AG09319 (cell line): ENCODE data around the gene NIN.
"Not testable (repeated sequence)": the region's sequence is repeated elsewhere in the genome, so short reads cannot be mapped to it uniquely, and the experiment has no call there.

Experiments
- DNase-seq: peaks from one replicate; pipeline ENCODE4 v3.0.0-alpha.2; 2010; ENCODE audit warnings: low read depth; ENCODE audit errors: extremely low read depth
- TF ChIP-seq, protein P1 (sequence below): IDR thresholded peaks from 2 replicates; pipeline ENCODE4 v1.5.1; 2011; ENCODE audit warnings: low read depth, mild to moderate bottlenecking, inconsistent platforms, low read length, moderate library complexity

NIN gene

DNA sequence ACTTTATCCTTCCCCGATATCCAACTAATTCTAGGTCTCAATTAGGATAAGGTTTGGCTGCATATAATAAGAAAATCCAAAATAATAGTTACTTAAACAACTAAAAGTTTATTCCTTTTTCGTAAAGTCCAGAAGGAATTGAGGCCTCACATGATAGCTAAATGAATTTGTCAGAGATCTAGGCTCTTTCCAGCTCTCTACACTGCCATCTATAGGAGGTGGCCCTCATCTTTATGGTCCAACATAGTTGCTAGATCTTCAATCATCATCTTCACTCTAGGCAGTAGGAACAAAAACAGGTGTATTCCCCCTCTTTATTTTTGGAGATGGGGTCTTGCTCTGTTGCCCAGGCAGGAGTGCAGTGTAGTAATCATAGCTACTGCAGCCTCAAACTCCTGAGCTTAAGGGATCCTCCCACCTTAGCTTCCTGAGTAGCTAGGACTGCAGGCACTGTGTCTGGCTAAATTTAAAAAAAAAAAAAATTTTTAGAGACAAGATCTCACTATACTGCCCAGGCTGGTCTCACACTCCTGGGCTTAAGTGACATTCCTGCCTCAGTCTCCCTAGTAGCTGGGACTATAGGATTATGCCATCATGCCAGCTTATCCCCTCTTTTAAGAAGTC, 116.4 kb downstream of the NIN start:
- TF ChIP-seq, protein P1, sequence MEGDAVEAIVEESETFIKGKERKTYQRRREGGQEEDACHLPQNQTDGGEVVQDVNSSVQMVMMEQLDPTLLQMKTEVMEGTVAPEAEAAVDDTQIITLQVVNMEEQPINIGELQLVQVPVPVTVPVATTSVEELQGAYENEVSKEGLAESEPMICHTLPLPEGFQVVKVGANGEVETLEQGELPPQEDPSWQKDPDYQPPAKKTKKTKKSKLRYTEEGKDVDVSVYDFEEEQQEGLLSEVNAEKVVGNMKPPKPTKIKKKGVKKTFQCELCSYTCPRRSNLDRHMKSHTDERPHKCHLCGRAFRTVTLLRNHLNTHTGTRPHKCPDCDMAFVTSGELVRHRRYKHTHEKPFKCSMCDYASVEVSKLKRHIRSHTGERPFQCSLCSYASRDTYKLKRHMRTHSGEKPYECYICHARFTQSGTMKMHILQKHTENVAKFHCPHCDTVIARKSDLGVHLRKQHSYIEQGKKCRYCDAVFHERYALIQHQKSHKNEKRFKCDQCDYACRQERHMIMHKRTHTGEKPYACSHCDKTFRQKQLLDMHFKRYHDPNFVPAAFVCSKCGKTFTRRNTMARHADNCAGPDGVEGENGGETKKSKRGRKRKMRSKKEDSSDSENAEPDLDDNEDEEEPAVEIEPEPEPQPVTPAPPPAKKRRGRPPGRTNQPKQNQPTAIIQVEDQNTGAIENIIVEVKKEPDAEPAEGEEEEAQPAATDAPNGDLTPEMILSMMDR, result peak; percentile 49
- DNase-seq, result no peak

DNA sequence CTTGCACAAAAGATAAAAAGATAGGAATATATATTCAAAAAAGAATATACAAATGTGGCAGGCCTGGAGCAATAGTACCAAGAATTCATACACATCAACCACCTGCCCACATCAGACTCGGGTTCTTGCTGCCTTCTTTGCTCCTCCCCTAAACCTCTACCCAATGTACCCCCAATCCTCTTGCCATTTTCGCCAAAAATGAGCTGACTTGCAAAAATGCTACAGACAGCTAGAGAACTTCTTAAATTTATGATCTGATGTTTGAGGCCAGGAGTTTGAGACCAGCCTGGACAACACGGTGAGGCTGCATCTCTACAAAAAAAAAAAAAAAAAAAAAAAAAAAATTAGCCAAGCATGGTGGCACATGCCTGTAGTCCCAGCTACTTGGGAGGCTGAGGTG, 119.9 kb downstream of the NIN start:
- no peak for DNase-seq
- TF ChIP-seq, protein P1, result no peak

DNA sequence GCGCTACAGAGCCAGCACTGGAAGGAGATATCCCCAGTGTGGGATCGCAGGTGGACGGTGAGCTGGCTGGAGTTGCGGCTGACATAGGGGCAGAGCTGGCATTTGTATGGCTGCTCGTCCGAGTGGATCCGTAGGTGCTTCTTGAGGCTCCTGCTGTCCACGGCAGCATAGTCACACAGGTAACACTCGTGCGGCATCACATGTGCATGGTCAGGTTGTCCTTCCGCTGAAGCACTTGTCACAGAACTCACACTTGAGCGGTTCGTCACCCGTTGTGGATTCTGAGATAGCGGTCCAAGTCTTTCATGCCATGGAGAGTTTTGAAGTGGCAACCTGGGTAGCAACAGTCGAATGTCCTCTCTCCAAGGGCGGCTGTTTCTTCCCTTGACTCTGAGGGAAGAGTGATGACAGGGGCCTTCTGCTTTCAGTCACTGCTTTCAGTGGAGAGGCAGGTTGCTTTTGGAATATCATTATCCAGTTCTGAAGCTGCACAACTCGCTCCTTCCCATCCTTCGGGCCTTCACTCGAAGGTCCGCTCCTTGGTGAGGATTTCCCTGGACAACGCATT, 125.9 kb downstream of the NIN start:
- DNase-seq, result no peak
- TF ChIP-seq, protein P1, result no peak

DNA sequence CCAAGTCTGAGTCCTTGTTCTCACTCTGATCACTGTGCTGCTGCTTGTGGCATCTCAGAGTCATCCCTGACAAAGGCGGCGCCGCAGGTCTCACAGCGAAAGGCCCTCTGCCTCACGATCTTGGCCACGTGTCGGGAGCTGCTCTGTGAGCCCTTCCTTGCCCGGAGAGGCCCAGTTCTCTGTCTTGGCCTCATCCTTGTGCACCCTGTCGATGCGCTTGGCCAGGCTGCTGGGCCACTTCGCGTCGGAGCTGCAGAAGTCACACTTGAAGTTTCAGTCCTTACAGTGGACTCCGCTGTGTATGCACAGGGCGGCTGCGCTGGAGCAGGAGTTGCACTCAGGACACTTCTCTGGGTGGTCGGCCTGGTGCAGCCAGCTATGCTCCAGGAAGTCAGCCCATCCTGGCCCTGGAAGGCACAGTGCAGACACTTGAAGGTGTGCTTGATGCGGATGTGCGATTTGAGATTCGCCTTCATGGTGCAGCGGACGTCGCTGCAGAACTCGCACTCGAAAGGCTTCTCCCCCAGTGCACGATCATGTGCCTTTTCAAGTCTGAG, 126.4 kb downstream of the NIN start:
- TF ChIP-seq, protein P1, result no peak
- DNase-seq, result no peak

DNA sequence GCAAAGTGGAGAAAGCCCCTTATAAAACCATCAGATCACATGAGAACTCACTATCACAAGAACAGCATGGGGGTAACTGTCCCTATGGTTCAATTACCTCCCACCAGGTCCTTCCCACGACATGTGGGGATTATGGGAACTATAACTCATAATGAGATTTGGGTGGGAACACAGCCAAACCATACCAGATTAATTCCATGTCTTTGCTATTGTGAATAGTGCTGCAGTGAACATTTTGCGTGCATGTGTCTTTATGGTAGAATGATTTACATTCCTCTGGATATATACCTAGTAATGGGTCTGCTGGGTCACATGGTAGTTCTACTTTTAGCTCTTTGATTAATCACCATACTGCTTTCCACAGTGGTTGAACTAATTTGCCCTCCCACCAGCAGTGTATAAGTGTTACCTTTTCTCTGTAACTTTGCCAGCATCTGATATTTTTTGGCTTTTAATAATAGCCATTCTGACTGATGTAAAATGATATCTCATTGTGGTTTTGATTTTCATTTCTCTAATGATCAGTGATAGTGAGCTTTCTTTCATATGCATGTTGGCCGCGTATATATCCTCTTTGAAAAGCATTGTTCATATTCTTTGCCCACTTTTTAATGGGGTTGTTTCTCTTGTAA, 133.2 kb downstream of the NIN start:
- DNase-seq, result no peak

DNA sequence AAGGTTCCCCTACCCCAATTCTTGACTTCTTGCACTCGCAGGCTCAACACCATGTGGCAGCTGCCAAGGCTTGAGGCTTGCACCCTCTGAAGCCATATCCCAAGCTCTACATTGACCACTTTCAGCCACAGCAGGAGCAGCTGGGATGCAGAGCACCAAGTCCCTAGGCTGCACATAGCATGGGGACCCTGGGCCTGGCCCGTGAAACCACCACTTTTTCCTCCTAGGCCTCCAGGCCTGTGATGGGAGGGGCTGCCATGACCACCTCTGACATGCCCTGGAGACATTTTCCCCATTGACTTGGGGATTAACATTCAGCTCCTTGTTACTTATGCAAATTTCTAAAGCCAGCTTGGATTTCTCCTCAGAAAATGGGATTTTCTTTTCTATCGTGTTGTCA, 136.7 kb downstream of the NIN start:
- not testable (repeated sequence) for DNase-seq

More for the DNA sequence above, 133.2 kb downstream of the NIN start:
- TF ChIP-seq, protein P1, result no peak

DNA sequence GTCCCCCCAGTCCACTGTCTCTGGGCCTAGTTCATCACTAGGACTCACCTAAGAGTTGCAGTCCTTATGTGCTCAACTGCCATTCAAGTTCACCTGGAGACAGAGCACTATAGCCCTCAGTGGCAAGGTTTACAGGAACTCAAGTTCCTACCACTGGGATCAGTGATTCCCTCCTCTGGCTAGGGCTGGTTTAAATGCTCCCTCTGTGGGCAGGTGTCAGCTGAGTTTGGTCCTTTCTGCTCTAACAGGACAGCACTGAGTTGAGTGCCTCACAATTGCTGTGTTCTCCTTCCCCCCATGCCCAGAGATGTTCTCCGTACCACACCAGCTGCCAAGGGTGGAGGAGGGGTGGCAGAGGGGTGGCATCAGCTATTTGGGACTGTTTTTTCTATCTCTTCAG, 142.1 kb downstream of the NIN start:
- no peak for DNase-seq
- TF ChIP-seq, protein P1, result no peak

DNA sequence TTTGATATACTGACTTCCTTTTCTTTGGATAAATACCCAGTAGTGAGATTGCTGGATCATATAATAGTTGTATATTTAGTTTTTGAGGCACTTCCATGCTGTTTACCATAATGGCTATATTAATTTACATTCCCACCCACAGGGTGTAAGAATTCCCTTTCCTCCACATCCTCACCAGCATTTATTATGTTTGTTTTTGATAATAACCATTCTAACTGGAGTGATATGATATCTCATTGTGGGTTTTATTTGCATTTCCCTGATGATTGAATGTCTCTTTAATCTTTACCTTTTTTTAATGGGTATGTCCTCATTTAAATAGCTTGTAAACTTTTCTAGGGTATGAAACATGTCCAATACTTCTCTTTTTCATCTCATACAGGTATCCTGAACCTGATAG, 151.3 kb downstream of the NIN start:
- TF ChIP-seq, protein P1, result no peak
- no peak for DNase-seq
